ENCODE measurements around the gene TBRG1. TPM values are rescaled to one million over a fixed set of nuclear protein-coding genes. Genes with fewer than 3 reads are reported as not detected.

TBRG1 gene
- total RNA-seq, 4 donors from 2014 or later, result 25.4 to 61.0 (median 38.9) TPM

- Histone ChIP-seq H3K27me3 (no peaks in the 10 kb centered on the region), H3K36me3 (no peaks in the 10 kb centered on the region), H3K27ac (no peak overlapping the region), H3K9me3 (no peaks in the 10 kb centered on the region), H3K4me3 (no peak overlapping the region), H3K4me1 (no peaks in the 10 kb centered on the region)
- intact Hi-C loops (cut with DNase I; ENCODE audit: low total_unique reads), result no loop called here
- no peak for TF ChIP-seq POLR2A (IDR thresholded peaks at IDR 0.05)
- TF ChIP-seq, protein P1, sequence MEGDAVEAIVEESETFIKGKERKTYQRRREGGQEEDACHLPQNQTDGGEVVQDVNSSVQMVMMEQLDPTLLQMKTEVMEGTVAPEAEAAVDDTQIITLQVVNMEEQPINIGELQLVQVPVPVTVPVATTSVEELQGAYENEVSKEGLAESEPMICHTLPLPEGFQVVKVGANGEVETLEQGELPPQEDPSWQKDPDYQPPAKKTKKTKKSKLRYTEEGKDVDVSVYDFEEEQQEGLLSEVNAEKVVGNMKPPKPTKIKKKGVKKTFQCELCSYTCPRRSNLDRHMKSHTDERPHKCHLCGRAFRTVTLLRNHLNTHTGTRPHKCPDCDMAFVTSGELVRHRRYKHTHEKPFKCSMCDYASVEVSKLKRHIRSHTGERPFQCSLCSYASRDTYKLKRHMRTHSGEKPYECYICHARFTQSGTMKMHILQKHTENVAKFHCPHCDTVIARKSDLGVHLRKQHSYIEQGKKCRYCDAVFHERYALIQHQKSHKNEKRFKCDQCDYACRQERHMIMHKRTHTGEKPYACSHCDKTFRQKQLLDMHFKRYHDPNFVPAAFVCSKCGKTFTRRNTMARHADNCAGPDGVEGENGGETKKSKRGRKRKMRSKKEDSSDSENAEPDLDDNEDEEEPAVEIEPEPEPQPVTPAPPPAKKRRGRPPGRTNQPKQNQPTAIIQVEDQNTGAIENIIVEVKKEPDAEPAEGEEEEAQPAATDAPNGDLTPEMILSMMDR (IDR thresholded peaks at IDR 0.05), result no peak
- DNase-seq, result no peak
Measured at GRCh38 chr11:124612567-124613246, 10.0 kb upstream of the TBRG1 start.

DNA sequence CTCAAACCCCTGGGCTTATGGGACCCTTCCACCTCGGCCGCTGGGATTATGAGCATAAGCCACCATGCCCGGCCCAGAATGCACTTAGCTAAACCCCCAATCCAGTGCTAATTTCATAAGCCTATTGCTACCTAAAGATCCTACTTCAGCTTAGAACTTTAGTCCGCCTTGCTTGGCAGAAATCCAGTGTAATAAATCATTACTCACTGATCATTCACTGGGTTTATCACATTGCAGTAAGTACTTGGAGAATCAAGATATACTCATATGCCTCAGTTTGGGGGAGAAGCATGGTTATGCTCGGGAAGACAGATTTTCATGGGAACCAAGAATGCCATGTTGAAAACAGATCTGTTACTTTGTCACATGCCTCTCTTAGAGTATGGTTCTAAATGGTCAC lies 3.8 kb upstream of the TBRG1 start:
- Histone ChIP-seq H3K36me3 (no peaks in the 10 kb centered on the region), H3K27ac (no peak overlapping the region), H3K9me3 (no peaks in the 10 kb centered on the region), H3K4me1 (no peaks in the 10 kb centered on the region), H3K27me3 (no peaks in the 10 kb centered on the region), H3K4me3 (no peak overlapping the region)
- intact Hi-C loops (cut with DNase I; ENCODE audit: low total_unique reads), result no loop called here
- no peak for DNase-seq
- no peak for TF ChIP-seq POLR2A (IDR thresholded peaks at IDR 0.05)
- TF ChIP-seq, protein P1 (IDR thresholded peaks at IDR 0.05), result no peak

- Histone ChIP-seq H3K36me3 (no peaks in the 10 kb centered on the region), H3K27ac (no peak overlapping the region), H3K4me1 (no peaks in the 10 kb centered on the region), H3K9me3 (no peaks in the 10 kb centered on the region), H3K27me3 (no peaks in the 10 kb centered on the region), H3K4me3 (peak overlapping the region; percentile 88 to 95)
- no peak for DNase-seq
- intact Hi-C loops (cut with DNase I; ENCODE audit: low total_unique reads), result no loop called here
- TF ChIP-seq POLR2A (IDR thresholded peaks at IDR 0.05), result no peak
- TF ChIP-seq, protein P1 (IDR thresholded peaks at IDR 0.05), result no peak
Measured at GRCh38 chr11:124623861-124624525, 1.3 kb downstream of the TBRG1 start.

DNA sequence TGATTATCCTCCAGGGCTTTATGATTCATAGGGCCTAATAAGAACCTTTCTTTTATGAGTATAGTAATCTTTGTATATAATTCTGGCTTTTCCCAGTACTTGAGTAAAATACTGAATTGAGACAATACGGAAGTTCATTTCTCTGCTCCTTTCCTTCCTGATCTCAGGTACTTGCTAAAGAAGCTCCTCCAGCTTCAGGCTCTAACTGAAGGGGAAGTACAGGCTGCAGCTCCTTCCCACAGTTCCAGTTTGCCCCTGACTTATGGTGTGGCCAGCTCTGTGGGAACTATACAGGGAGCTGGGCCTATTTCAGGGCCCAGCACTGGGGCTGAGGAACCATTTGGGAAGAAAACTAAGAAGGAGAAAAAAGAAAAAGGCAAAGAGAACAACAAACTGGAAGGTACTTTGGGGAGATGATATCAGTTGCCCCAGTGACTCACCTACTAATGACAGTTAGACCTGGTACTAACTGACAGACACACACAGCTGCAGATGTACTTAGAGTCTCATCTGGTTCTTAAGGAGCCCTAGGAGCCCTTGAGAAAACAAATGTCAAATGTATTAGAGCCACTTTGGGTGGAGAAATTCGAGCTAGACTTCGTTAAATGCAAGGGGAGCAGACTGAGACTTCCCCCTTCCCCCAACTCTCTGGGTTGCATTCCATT lies 3.0 kb downstream of the TBRG1 start:
- intact Hi-C loops (cut with DNase I; ENCODE audit: low total_unique reads), result no loop called here
- H3K27me3 ChIP-seq, result no peaks in the 10 kb centered on the region

More for the DNA sequence above, 3.0 kb downstream of the TBRG1 start:
- TF ChIP-seq POLR2A (IDR thresholded peaks at IDR 0.05), result no peak
- TF ChIP-seq, protein P1 (IDR thresholded peaks at IDR 0.05), result no peak
- no peaks in the 10 kb centered on the region for H3K36me3 ChIP-seq
- DNase-seq, result no peak
- H3K27ac ChIP-seq, result no peak overlapping the region
- H3K4me3 ChIP-seq, result no peak overlapping the region
- H3K9me3 ChIP-seq, result no peaks in the 10 kb centered on the region
- H3K4me1 ChIP-seq, result no peaks in the 10 kb centered on the region

All from uterus (tissue), 4 donors.